Pancreas (tissue), 10 donors: ENCODE results near the gene NFIC. TPM values are rescaled to one million over a fixed set of nuclear protein-coding genes. Genes with fewer than 3 reads are reported as not detected.

Experiments used
- ATAC-seq, 4 donors: fragments of 200-7000 bp; cut with Tn5 transposase; one replicate each; pipeline versions ENCODE4 v1.8.0 to v1.9.1; 2020; ENCODE audit warnings: mild to moderate bottlenecking in 4 of 4, moderate library complexity in 4 of 4
- DNase-seq, 6 donors: peaks; one replicate each; pipeline ENCODE4 v3.0.0-alpha.2; 2020
- FAIRE-seq: peaks from 2 replicates; lab custom pipeline; 2012; peaks lifted over from hg19 to GRCh38; lab: Jason Lieb, UNC
- H3K27ac ChIP-seq, 4 donors: fragments of 200-600 bp; sonication (generic); 1 replicate in 3 of 4; 2 replicates in 1 of 4; pipeline versions ENCODE4 v1.5.0 to v1.8.0; 2020
- H3K27me3 ChIP-seq, 4 donors: fragments of 200-600 bp; one replicate each; pipeline ENCODE4 v1.8.0; 2021
- H3K36me3 ChIP-seq, 3 donors: fragments of 200-600 bp; sonication (generic) in 1 of 3; one replicate each; pipeline versions ENCODE4 v1.5.0 to v1.8.0; 2020 to 2021
- H3K4me1 ChIP-seq, 3 donors: fragments of 200-600 bp; one replicate each; pipeline ENCODE4 v1.8.0; 2021
- H3K4me3 ChIP-seq, 4 donors: fragments of 200-600 bp; sonication (generic) in 2 of 4; one replicate each; pipeline versions ENCODE4 v1.5.0 to v1.8.0; 2020 to 2021
- H3K9me3 ChIP-seq, 4 donors: fragments of 200-600 bp; one replicate each; pipeline ENCODE4 v1.8.0; 2021
- CTCF ChIP-seq, 4 donors: fragments of 200-600 bp; sonication (generic) in 3 of 4; IDR thresholded peaks; one replicate each; pipeline versions ENCODE4 v1.5.0 to v1.8.0; 2021; ENCODE audit warnings: antibody characterized with exemption in 4 of 4
- WGBS, 2 donors: extraction: QIAGEN DNeasy Blood & Tissue Kit; methylation state at CpG; one replicate each; pipeline ENCODE4 v1.1.7; 2013; 5-methylcytosine and 5-hydroxymethylcytosine counted together
- intact Hi-C, 3 donors: fragments of 100-400 bp; cut with DNase I; formaldehyde crosslinking; loops; one replicate each; pipeline versions ENCODE4 v1.11.1 to v1.14.2; 2022
- polyA plus RNA-seq, 2 donors: library from polyadenylated mRNA; stranded (reverse); fragments of 200-250 nt; gene quantifications; one replicate each; pipeline ENCODE4 v1.2.3, GENCODE V29; 2013
- total RNA-seq, 6 donors: library from RNA; stranded (reverse); fragmentation: NEBNext Ultra II Directional in 4 of 6; extraction: Animal tissue kit (Norgen Biotek cat#: 25700) in 4 of 6; gene quantifications; one replicate each; pipeline versions ENCODE4 v1.2.1 to v1.2.4, GENCODE V29; 2021 to 2023
- donor health status: healthy with polysubstance abuse.
- donor health status: DM: no; HTN: no; CAD: no; lungs with moderate emphysema.
- donor health status: DM: no; HTN: no; CAD: no.
- donor health status: control.
- donor health status: control.
- donor health status: Bipolar disorder and iron deficiency.
- donor health status: DM: yes; HTN: yes; CAD: no.
- donor health status: DM: no; HTN: no; CAD: no.
- donor health status: DM: no; HTN: no; CAD: no.
- donor health status: DM: yes; HTN: yes; CAD: no.

Gene NFIC
- total and polyA plus RNA-seq, 8 donors, result 21.3 to 203 (median 115) TPM

- Histone ChIP-seq H3K4me1 (peaks cover 25 to 36% (median 33%) of the 10 kb centered on the region in 3 donors), H3K27ac (peak overlapping the region; percentile 39 to 77 (median 76)), H3K9me3 (no peaks in the 10 kb centered on the region), H3K36me3 (no peaks in the 10 kb centered on the region), H3K4me3 (peak overlapping the region in 2 of 4 donors; percentile 24 to 45), H3K27me3 (no peaks in the 10 kb centered on the region)
- no peak for FAIRE-seq
- WGBS, 2 donors, result 6 to 9% methylated on average over 26 of the region's 26 CpGs
- TF ChIP-seq CTCF (IDR thresholded peaks at IDR 0.05), result no peak
- intact Hi-C loops, result loop anchor here in 1 of 3 donors (10.0 kb wide), 1 partner anchor 61 kb away; no protein-coding TSS in a partner anchor
- ATAC-seq, result peak; percentile 71 to 82 (median 79)
- DNase-seq, result peak; percentile 81 to 95 (median 88)
Observed at GRCh38 chr19:3343619-3344502, 22.5 kb upstream of the NFIC start.

- DNase-seq, result peak in 1 of 6 donors; percentile 57
- peak overlapping the region in 3 of 4 donors; percentile 76 to 96 (median 77) for H3K27ac ChIP-seq
Observed at GRCh38 chr19:3344608-3345598, 21.5 kb upstream of the NFIC start.

GRCh38 chr19:3345850-3346460 is 20.4 kb upstream of the NFIC start:
- Histone ChIP-seq H3K9me3 (no peaks in the 10 kb centered on the region), H3K36me3 (no peaks in the 10 kb centered on the region), H3K4me1 (peaks cover 31 to 43% (median 39%) of the 10 kb centered on the region in 3 donors), H3K4me3 (peak overlapping the region in 1 of 4 donors; percentile 7), H3K27ac (peak overlapping the region; percentile 89 to 96 (median 92)), H3K27me3 (no peaks in the 10 kb centered on the region)
- no peak for TF ChIP-seq CTCF (IDR thresholded peaks at IDR 0.05)
- FAIRE-seq, result no peak
- intact Hi-C loops, result loop anchor here in 1 of 3 donors (10.0 kb wide), 1 partner anchor 59 kb away; no protein-coding TSS in a partner anchor
- DNase-seq, result peak in 1 of 6 donors; percentile 50
- 55 to 65% methylated on average over 15 of the region's 15 CpGs for WGBS, 2 donors
- no peak for ATAC-seq

More at GRCh38 chr19:3344608-3345598, 21.5 kb upstream of the NFIC start:
- TF ChIP-seq CTCF (IDR thresholded peaks at IDR 0.05), result no peak
- Histone ChIP-seq H3K9me3 (no peaks in the 10 kb centered on the region), H3K27me3 (no peaks in the 10 kb centered on the region), H3K4me3 (no peak overlapping the region), H3K36me3 (no peaks in the 10 kb centered on the region), H3K4me1 (peaks cover 29 to 36% (median 34%) of the 10 kb centered on the region in 3 donors)
- WGBS, 2 donors, result 91 to 93% methylated on average over 21 to 25 of the region's 25 CpGs
- ATAC-seq, result no peak
- FAIRE-seq, result no peak
- intact Hi-C loops, result loop anchor here in 1 of 3 donors (10.0 kb wide), 1 partner anchor 60 kb away; no protein-coding TSS in a partner anchor

- peak overlapping the region; percentile 89 to 96 (median 92) for H3K27ac ChIP-seq
- peaks cover 31 to 43% (median 39%) of the 10 kb centered on the region in 3 donors for H3K4me1 ChIP-seq
- 5 to 9% methylated on average over 23 of the region's 23 CpGs for WGBS, 2 donors
- no peaks in the 10 kb centered on the region for H3K9me3 ChIP-seq
- peak; percentile 86 to 97 (median 95) for DNase-seq
- no peak for FAIRE-seq
- intact Hi-C loops, result loop anchor here in 1 of 3 donors (10.0 kb wide), 1 partner anchor 58 kb away; no protein-coding TSS in a partner anchor
- ATAC-seq, result peak; percentile 68 to 76 (median 68)
- no peaks in the 10 kb centered on the region for H3K36me3 ChIP-seq
- peak overlapping the region in 1 of 4 donors; percentile 7 for H3K4me3 ChIP-seq
- TF ChIP-seq CTCF (IDR thresholded peaks at IDR 0.05), result no peak
- no peaks in the 10 kb centered on the region for H3K27me3 ChIP-seq
Observed at GRCh38 chr19:3346677-3347353, 19.6 kb upstream of the NFIC start.
